GM21360 (cell line): ENCODE data around the gene NCK2.
A peak's percentile ranks its signal among the peaks of the same experiment; 100 is the strongest.

ENCODE experiments used
- ATAC-seq: cut with Tn5 transposase; IDR thresholded peaks from one replicate; pipeline ENCODE4 v1.9.1; 2021; ENCODE audit warnings: mild to moderate bottlenecking, moderate library complexity; ENCODE audit not compliant: unreplicated experiment

Gene NCK2

GRCh38 chr2:105774781-105775337, 30.1 kb downstream of the NCK2 start:
- ATAC-seq: no peak

GRCh38 chr2:105775809-105776559, 31.3 kb downstream of the NCK2 start:
- ATAC-seq: peak; percentile 58

- ATAC-seq: peak; percentile 13
These were observed 31.8 kb downstream of the NCK2 start for GRCh38 chr2:105776560-105776928.

GRCh38 chr2:105777031-105777482, 32.3 kb downstream of the NCK2 start:
- ATAC-seq: peak; percentile 23

- ATAC-seq: no peak
These were observed 32.9 kb downstream of the NCK2 start for GRCh38 chr2:105777506-105778055.

- ATAC-seq: no peak
These were observed 33.4 kb downstream of the NCK2 start for GRCh38 chr2:105778080-105778607.

GRCh38 chr2:105779394-105779793, 34.7 kb downstream of the NCK2 start:
- ATAC-seq: no peak

- ATAC-seq: no peak
These were observed 35.9 kb downstream of the NCK2 start for GRCh38 chr2:105780606-105781005.

- ATAC-seq: no peak
These were observed 36.7 kb downstream of the NCK2 start for GRCh38 chr2:105781274-105781978.

GRCh38 chr2:105782123-105782522, 37.4 kb downstream of the NCK2 start:
- no peak for ATAC-seq

- ATAC-seq: no peak
These were observed 37.9 kb downstream of the NCK2 start for GRCh38 chr2:105782646-105783045.

GRCh38 chr2:105783151-105783738, 38.5 kb downstream of the NCK2 start:
- ATAC-seq: no peak

- ATAC-seq: no peak
These were observed 39.3 kb downstream of the NCK2 start for GRCh38 chr2:105783972-105784371.

- ATAC-seq: no peak
These were observed 39.9 kb downstream of the NCK2 start for GRCh38 chr2:105784589-105784988.

GRCh38 chr2:105785095-105785847, 40.6 kb downstream of the NCK2 start:
- ATAC-seq: no peak

- no peak for ATAC-seq
These were observed 41.8 kb downstream of the NCK2 start for GRCh38 chr2:105786231-105787230.

GRCh38 chr2:105787376-105788318, 42.9 kb downstream of the NCK2 start:
- ATAC-seq: no peak

- ATAC-seq: no peak
These were observed 44.1 kb downstream of the NCK2 start for GRCh38 chr2:105788670-105789290.
